Left renal cortex interstitium (tissue), 4 donors: ENCODE measurements around the gene WNT7A. TPM values are rescaled to one million over a fixed set of nuclear protein-coding genes. Genes with fewer than 3 reads are reported as not detected.

Source experiments
- DNase-seq, 4 donors: peaks; one replicate each; pipeline ENCODE4 v3.0.0-alpha.2; 2013; ENCODE audit warnings: low read depth in 4 of 4, low spot score in 2 of 4, missing footprints in 1 of 4
- polyA plus RNA-seq, 4 donors: library from polyadenylated mRNA; unstranded; fragments of 120-200 nt; gene quantifications; one replicate each; pipeline ENCODE4 v1.2.1, GENCODE V29; 2013; ENCODE audit not compliant: insufficient read length in 4 of 4

Gene WNT7A
- polyA plus RNA-seq, 4 donors = 0.04 to 0.14 TPM; not detected in 2

- no peak for DNase-seq
These were observed 97.4 kb downstream of the WNT7A start for GRCh38 chr3:13782501-13782900.

GRCh38 chr3:13781417-13781816 lies 98.5 kb downstream of the WNT7A start:
- DNase-seq = no peak

GRCh38 chr3:13780432-13781176 lies 99.3 kb downstream of the WNT7A start:
- no peak for DNase-seq

GRCh38 chr3:13776253-13777050 lies 103.4 kb downstream of the WNT7A start:
- DNase-seq = no peak

- DNase-seq = no peak
These were observed 106.8 kb downstream of the WNT7A start for GRCh38 chr3:13772885-13773745.

GRCh38 chr3:13772321-13772745 lies 107.5 kb downstream of the WNT7A start:
- DNase-seq = no peak

- no peak for DNase-seq
These were observed 108.4 kb downstream of the WNT7A start for GRCh38 chr3:13771496-13771895.

- no peak for DNase-seq
These were observed 109.4 kb downstream of the WNT7A start for GRCh38 chr3:13770170-13771169.

- no peak for DNase-seq
These were observed 110.4 kb downstream of the WNT7A start for GRCh38 chr3:13769422-13769821.

GRCh38 chr3:13768453-13768852 lies 111.4 kb downstream of the WNT7A start:
- DNase-seq = no peak

- no peak for DNase-seq
These were observed 112.0 kb downstream of the WNT7A start for GRCh38 chr3:13767896-13768295.

- no peak for DNase-seq
These were observed 112.8 kb downstream of the WNT7A start for GRCh38 chr3:13767030-13767429.

Other genes with a start within 250 kb of the WNT7A start
- 10 to 100 TPM; 16.5 to 21.7 (median 17.6) TPM for gene CHCHD4, start 244.8 kb upstream of the WNT7A start, polyA plus RNA-seq
- gene TMEM43, start 245.0 kb upstream of the WNT7A start, polyA plus RNA-seq = 10 to 100 TPM; 52.8 to 63.9 (median 56.9) TPM